Measurements from ENCODE around the gene ANKRD31. TPM values are rescaled to one million over a fixed set of nuclear protein-coding genes. Genes with fewer than 3 reads are reported as not detected.

The ANKRD31 gene
- total RNA-seq, 2 donors from 2014 or later = 0.34 to 0.47 TPM

Other genes with a start within 250 kb of the ANKRD31 start
- 1 to 10 TPM; 2.8 to 3.3 TPM for gene GCNT4, start 184.3 kb downstream of the ANKRD31 start, total RNA-seq
- gene HMGCR, start 100.3 kb upstream of the ANKRD31 start, total RNA-seq = 10 to 100 TPM; 49.9 to 53.1 TPM

Measured in activated naive CD4-positive, alpha-beta T cell treated with anti-CD3 and anti-CD28 coated beads, Interleukin-2, amount 50 U/mL, for 72 hours (primary cell).